ENCODE results near the gene ABCC4. TPM values are rescaled to one million over a fixed set of nuclear protein-coding genes. Genes with fewer than 3 reads are reported as not detected.

The ABCC4 gene
- total and polyA plus RNA-seq, 2 of the 13 experiments (the other 11 are each of a cell fraction or from before 2014, with no cell fraction given): 4.2 to 11.3 TPM

DNA sequence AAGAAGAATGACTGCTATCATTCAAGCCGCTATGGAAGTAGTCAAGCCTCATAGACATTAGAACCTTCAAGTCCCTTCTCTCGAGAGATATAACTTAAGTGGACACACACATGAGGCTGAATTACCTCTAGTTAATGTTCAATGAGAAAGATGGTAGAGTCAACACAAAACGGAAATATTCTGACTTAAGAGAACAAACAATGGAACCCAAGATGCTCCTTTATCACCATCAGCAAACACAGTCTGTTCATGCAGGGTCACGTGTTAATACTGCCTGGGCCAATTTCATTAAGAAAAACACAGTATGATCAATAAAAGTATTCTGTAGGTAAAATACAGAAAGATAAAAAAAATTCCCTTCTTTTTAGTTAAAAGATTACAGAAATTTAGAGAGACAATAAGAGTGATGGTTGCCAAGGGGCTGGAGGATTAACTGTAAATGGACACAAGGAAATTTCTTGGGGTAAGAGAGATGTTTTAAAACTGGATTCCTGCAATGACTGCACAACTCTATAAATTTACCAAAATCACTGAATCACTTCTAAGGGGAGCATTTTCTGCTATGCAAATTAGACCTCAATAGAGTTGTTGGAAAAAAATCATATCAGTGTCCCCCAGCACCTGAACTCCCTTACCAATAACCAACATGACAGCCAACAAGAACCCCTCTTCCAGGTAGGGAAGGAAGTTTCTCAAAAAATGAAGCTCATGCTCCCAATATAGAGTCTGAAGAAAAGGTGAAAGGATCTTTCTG is 256.6 kb downstream of the ABCC4 start (continued):
- no peak for TF ChIP-seq ZUFSP (CRISPR knock-in tag; IDR thresholded peaks at IDR 0.05; ENCODE audit: borderline replicate concordance)
- no peak for TF ChIP-seq NKX3-1 (CRISPR knock-in tag; IDR thresholded peaks at IDR 0.05)
- TF ChIP-seq DR1 (CRISPR knock-in tag; IDR thresholded peaks at IDR 0.05): no peak
- no peak for TF ChIP-seq ZBTB3 (CRISPR knock-in tag; IDR thresholded peaks at IDR 0.05; ENCODE audit: borderline replicate concordance, low read depth)
- TF ChIP-seq HIC2 (CRISPR knock-in tag; IDR thresholded peaks at IDR 0.05; ENCODE audit: low read depth): no peak
- no peak for TF ChIP-seq ZNF75D (CRISPR knock-in tag; IDR thresholded peaks at IDR 0.05; ENCODE audit: borderline replicate concordance)
- TF ChIP-seq ZNF276 (CRISPR knock-in tag; IDR thresholded peaks at IDR 0.05; ENCODE audit: low read depth): no peak
- TF ChIP-seq, protein P1, sequence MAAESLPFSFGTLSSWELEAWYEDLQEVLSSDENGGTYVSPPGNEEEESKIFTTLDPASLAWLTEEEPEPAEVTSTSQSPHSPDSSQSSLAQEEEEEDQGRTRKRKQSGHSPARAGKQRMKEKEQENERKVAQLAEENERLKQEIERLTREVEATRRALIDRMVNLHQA (CRISPR knock-in tag; IDR thresholded peaks at IDR 0.05): no peak
- TF ChIP-seq, protein P2, sequence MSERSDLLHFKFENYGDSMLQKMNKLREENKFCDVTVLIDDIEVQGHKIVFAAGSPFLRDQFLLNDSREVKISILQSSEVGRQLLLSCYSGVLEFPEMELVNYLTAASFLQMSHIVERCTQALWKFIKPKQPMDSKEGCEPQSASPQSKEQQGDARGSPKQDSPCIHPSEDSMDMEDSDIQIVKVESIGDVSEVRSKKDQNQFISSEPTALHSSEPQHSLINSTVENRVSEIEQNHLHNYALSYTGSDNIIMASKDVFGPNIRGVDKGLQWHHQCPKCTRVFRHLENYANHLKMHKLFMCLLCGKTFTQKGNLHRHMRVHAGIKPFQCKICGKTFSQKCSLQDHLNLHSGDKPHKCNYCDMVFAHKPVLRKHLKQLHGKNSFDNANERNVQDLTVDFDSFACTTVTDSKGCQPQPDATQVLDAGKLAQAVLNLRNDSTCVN (CRISPR knock-in tag; IDR thresholded peaks at IDR 0.05; ENCODE audit: borderline replicate concordance): no peak
- no peak for TF ChIP-seq E2F5 (CRISPR knock-in tag; conservative IDR thresholded peaks at IDR 0.05)
- TF ChIP-seq ZNF460 (CRISPR knock-in tag; IDR thresholded peaks at IDR 0.05; ENCODE audit: borderline replicate concordance): no peak
- TF ChIP-seq ZNF605 (CRISPR knock-in tag; IDR thresholded peaks at IDR 0.05): no peak
- no peak for TF ChIP-seq HOXA7 (CRISPR knock-in tag; IDR thresholded peaks at IDR 0.05)
- no peak for TF ChIP-seq FOXP1 (IDR thresholded peaks at IDR 0.05)
- peak; percentile 71 for TF ChIP-seq FOXP1 (CRISPR knock-in tag; IDR thresholded peaks at IDR 0.05)
- TF ChIP-seq BCL6 (CRISPR knock-in tag; IDR thresholded peaks at IDR 0.05): 0 out of 2 replicates have a peak, but pooled peaks have one; percentile 43
- no peak for TF ChIP-seq NCOA1 (CRISPR knock-in tag; IDR thresholded peaks at IDR 0.05)
- TF ChIP-seq, protein P3, sequence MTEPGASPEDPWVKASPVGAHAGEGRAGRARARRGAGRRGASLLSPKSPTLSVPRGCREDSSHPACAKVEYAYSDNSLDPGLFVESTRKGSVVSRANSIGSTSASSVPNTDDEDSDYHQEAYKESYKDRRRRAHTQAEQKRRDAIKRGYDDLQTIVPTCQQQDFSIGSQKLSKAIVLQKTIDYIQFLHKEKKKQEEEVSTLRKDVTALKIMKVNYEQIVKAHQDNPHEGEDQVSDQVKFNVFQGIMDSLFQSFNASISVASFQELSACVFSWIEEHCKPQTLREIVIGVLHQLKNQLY (CRISPR knock-in tag; IDR thresholded peaks at IDR 0.05): peak; percentile 82
- no peak for TF ChIP-seq YEATS2 (CRISPR knock-in tag; IDR thresholded peaks at IDR 0.05; ENCODE audit: borderline replicate concordance)
- no peak for TF ChIP-seq KAT8 (CRISPR knock-in tag; IDR thresholded peaks at IDR 0.05)
- no peak for TF ChIP-seq SOX6 (IDR thresholded peaks at IDR 0.05)
- peak; percentile 67; the same call in 1 of the 2 replicates for TF ChIP-seq SOX6 (CRISPR knock-in tag; IDR thresholded peaks at IDR 0.05)

All from HepG2 (cell line).